Measurements from ENCODE around the gene NOSTRIN. TPM values are rescaled to one million over a fixed set of nuclear protein-coding genes. Genes with fewer than 3 reads are reported as not detected.

NOSTRIN gene
- total RNA-seq, 1 experiment from 2014 or later = 0.51 TPM

DNA sequence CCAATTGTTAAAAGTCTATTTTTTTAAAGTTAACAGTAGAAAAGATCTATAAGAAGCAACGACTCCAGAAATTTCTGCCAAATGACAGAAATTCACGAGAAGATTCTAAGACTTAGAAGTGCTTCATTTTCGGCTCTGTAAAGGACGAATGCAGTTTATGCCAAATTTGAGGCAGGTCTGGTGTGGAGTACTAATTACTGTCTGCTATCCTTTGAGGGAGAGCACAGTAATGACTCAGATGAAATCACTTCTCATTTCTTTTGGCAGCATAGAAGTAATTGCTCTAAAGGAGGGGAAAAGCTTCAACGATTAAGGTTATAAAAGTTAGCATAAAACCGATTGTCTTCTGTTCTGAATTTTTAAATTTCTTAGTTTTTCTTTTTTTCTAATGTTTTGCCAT is 110.0 kb downstream of the NOSTRIN start:
- TF ChIP-seq, protein P1, sequence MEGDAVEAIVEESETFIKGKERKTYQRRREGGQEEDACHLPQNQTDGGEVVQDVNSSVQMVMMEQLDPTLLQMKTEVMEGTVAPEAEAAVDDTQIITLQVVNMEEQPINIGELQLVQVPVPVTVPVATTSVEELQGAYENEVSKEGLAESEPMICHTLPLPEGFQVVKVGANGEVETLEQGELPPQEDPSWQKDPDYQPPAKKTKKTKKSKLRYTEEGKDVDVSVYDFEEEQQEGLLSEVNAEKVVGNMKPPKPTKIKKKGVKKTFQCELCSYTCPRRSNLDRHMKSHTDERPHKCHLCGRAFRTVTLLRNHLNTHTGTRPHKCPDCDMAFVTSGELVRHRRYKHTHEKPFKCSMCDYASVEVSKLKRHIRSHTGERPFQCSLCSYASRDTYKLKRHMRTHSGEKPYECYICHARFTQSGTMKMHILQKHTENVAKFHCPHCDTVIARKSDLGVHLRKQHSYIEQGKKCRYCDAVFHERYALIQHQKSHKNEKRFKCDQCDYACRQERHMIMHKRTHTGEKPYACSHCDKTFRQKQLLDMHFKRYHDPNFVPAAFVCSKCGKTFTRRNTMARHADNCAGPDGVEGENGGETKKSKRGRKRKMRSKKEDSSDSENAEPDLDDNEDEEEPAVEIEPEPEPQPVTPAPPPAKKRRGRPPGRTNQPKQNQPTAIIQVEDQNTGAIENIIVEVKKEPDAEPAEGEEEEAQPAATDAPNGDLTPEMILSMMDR (IDR thresholded peaks at IDR 0.05; ENCODE audit: unreplicated experiment) = no peak
- BruUV-seq (replicated peaks) = no TSS peak
- peak overlapping the region; percentile 66 for H3K4me3 Mint-ChIP-seq (ENCODE audit: unreplicated experiment)
- POLR2A ChIA-PET = interaction anchor here (0.6 to 0.7 kb wide), 2 partner anchors 228 to 551 kb away, joined by 3 read pairs; no protein-coding TSS in a partner anchor
- peak; percentile 16 for DNase-seq (ENCODE audit: unreplicated experiment)
- no peak overlapping the region for H3K27ac Mint-ChIP-seq (ENCODE audit: low read depth, unreplicated experiment)
- no peaks in the 10 kb centered on the region for H3K36me3 Mint-ChIP-seq (ENCODE audit: insufficient read depth, unreplicated experiment)
- CTCF ChIA-PET = interaction anchor here (0.5 to 1.1 kb wide), 3 partner anchors 138 to 1359 kb away, joined by 3 read pairs; no protein-coding TSS in a partner anchor
- peaks cover 5% of the 10 kb centered on the region for H3K4me1 Mint-ChIP-seq (ENCODE audit: insufficient read depth, unreplicated experiment)
- intact Hi-C loops (cut with micrococcal nuclease) = no loop called here
- H3K27me3 Mint-ChIP-seq (ENCODE audit: insufficient read depth, unreplicated experiment) = peaks cover 46% of the 10 kb centered on the region
- H3K9me3 Mint-ChIP-seq (ENCODE audit: unreplicated experiment) = no peaks in the 10 kb centered on the region

DNA sequence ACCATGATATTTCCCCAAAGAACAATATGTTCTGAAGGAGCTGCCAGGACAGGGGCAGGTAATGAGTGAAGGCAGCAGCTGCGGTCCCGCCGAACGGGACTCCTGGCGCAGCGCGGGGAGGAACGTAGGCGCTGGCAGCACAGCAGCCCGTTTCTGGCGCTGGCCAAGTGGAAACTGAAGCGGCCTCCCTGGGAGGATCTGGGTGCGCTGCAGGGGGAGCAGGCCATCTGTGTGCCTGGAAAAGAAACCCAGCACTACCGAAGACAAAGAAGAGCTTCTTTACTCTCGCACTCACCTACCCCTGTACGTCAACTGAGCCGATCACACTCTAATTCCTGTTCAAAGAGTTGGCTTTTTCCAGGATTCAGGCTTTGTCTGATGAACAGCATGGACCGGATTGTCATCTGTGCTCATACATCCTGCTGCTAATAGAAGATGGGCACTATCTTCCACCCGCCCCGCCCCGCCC is 110.5 kb downstream of the NOSTRIN start:
- H3K27ac Mint-ChIP-seq (ENCODE audit: low read depth, unreplicated experiment) = no peak overlapping the region

DNA sequence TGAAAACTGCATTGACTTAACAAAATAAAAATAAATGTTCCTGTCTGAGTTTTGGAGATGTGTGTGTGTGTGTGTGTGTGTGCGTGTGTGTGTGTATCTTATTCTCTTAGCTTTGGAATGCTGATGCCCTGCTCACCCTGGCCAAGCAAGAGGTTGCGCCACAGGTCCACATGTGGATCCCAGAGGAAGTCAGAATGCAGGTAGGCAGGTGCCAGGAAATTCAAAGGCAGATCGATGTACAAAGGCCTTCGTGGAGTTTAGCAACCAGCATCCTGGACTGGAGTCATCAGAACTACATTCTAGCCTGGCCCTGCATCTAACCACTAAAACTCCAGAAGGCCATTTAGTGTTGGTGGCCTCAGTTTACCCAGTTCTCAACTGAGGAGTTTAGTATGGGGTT is 111.1 kb downstream of the NOSTRIN start:
- Mint-ChIP-seq H3K27ac (ENCODE audit: low read depth, unreplicated experiment) (no peak overlapping the region), H3K9me3 (ENCODE audit: unreplicated experiment) (no peaks in the 10 kb centered on the region), H3K4me3 (ENCODE audit: unreplicated experiment) (no peak overlapping the region), H3K36me3 (ENCODE audit: insufficient read depth, unreplicated experiment) (no peaks in the 10 kb centered on the region), H3K27me3 (ENCODE audit: insufficient read depth, unreplicated experiment) (peaks cover 44% of the 10 kb centered on the region), H3K4me1 (ENCODE audit: insufficient read depth, unreplicated experiment) (peaks cover 5% of the 10 kb centered on the region)
- POLR2A ChIA-PET = no interaction called here
- intact Hi-C loops (cut with micrococcal nuclease) = no loop called here
- peak; percentile 50 for DNase-seq (ENCODE audit: unreplicated experiment)
- CTCF ChIA-PET = interaction anchor here (0.6 to 0.7 kb wide), 2 partner anchors 64 to 1274 kb away, joined by 3 read pairs; no protein-coding TSS in a partner anchor
- TF ChIP-seq, protein P1 (IDR thresholded peaks at IDR 0.05; ENCODE audit: unreplicated experiment) = no peak
- BruUV-seq (replicated peaks) = no TSS peak

More for the DNA sequence above, 110.5 kb downstream of the NOSTRIN start:
- POLR2A ChIA-PET = interaction anchor here (0.6 to 0.7 kb wide), 2 partner anchors 228 to 551 kb away, joined by 3 read pairs; no protein-coding TSS in a partner anchor
- TF ChIP-seq, protein P1 (IDR thresholded peaks at IDR 0.05; ENCODE audit: unreplicated experiment) = no peak
- H3K36me3 Mint-ChIP-seq (ENCODE audit: insufficient read depth, unreplicated experiment) = no peaks in the 10 kb centered on the region
- H3K4me3 Mint-ChIP-seq (ENCODE audit: unreplicated experiment) = peak overlapping the region; percentile 66
- H3K27me3 Mint-ChIP-seq (ENCODE audit: insufficient read depth, unreplicated experiment) = peaks cover 42% of the 10 kb centered on the region
- DNase-seq (ENCODE audit: unreplicated experiment) = peak; percentile 48
- H3K4me1 Mint-ChIP-seq (ENCODE audit: insufficient read depth, unreplicated experiment) = peaks cover 5% of the 10 kb centered on the region
- intact Hi-C loops (cut with micrococcal nuclease) = no loop called here
- no TSS peak for BruUV-seq (replicated peaks)
- CTCF ChIA-PET = interaction anchor here (0.6 to 0.7 kb wide), 2 partner anchors 1273 to 1360 kb away, joined by 3 read pairs; no protein-coding TSS in a partner anchor
- H3K9me3 Mint-ChIP-seq (ENCODE audit: unreplicated experiment) = no peaks in the 10 kb centered on the region

Other genes with a start within 250 kb of the NOSTRIN start
- 2.5 and 3.5 TPM in 2 replicates for gene SPC25, start 87.8 kb downstream of the NOSTRIN start, total RNA-seq (2022)
- not detected in 2 replicates for gene G6PC2, start 98.7 kb downstream of the NOSTRIN start, total RNA-seq (2022)
- 0.05 TPM in 1 of 2 replicates, not detected in the other for gene ABCB11, start 228.7 kb downstream of the NOSTRIN start, total RNA-seq (2022)